GM18951 (cell line): ENCODE measurements around the gene NXT2.

ENCODE experiments used
- POLR2A ChIP-seq: IDR thresholded peaks from 4 replicates; pipeline ENCODE4 v1.6.1; 2011; ENCODE audit warnings: mild to moderate bottlenecking; ENCODE audit not compliant: insufficient read length, insufficient read depth; ENCODE audit errors: extremely low read depth
- in situ Hi-C: fragments of 300-500 bp; cut with MboI; formaldehyde crosslinking; loops from one replicate; pipeline ENCODE4 v1.12.0; 2022; ENCODE audit warnings: low sequenced_read_pairs, mixed read lengths, inconsistent platforms; ENCODE audit not compliant: unreplicated experiment

Gene NXT2

GRCh38 chrX:109577055-109577454 is 40.4 kb downstream of the NXT2 start:
- TF ChIP-seq POLR2A = no peak
- in situ Hi-C loops = no loop called here

GRCh38 chrX:109578916-109579315 is 42.3 kb downstream of the NXT2 start:
- in situ Hi-C loops = no loop called here
- TF ChIP-seq POLR2A = no peak

GRCh38 chrX:109585488-109585887 is 48.8 kb downstream of the NXT2 start:
- no peak for TF ChIP-seq POLR2A
- in situ Hi-C loops = no loop called here

- in situ Hi-C loops = no loop called here
- no peak for TF ChIP-seq POLR2A
Measured at GRCh38 chrX:109590176-109590575, 53.5 kb downstream of the NXT2 start.
